Measurements from ENCODE around the gene LRRC8D.

The LRRC8D gene

GRCh38 chr1:89929467-89930063, 108.7 kb downstream of the LRRC8D start:
- POLR2A ChIA-PET (ENCODE audit: low non-redundant PET): no interaction called here
- CTCF ChIA-PET: interaction anchor here (0.7 kb wide), 1 partner anchor 86 kb away, joined by 3 read pairs; no protein-coding TSS in a partner anchor
- DNase-seq (ENCODE audit: low spot score): no peak
- no peak overlapping the region for H3K27ac ChIP-seq
- no peak for TF ChIP-seq CTCF (conservative IDR thresholded peaks at IDR 0.05; ENCODE audit: low read depth)

GRCh38 chr1:89930579-89930978, 109.7 kb downstream of the LRRC8D start:
- TF ChIP-seq CTCF (conservative IDR thresholded peaks at IDR 0.05; ENCODE audit: low read depth): no peak
- H3K27ac ChIP-seq: no peak overlapping the region
- DNase-seq (ENCODE audit: low spot score): no peak
- POLR2A ChIA-PET (ENCODE audit: low non-redundant PET): no interaction called here
- CTCF ChIA-PET: interaction anchor here (0.6 to 0.7 kb wide), 2 partner anchors 87 to 1236 kb away, joined by 3 read pairs; no protein-coding TSS in a partner anchor

GRCh38 chr1:89931964-89932363, 111.1 kb downstream of the LRRC8D start:
- no peak for DNase-seq (ENCODE audit: low spot score)
- TF ChIP-seq CTCF (conservative IDR thresholded peaks at IDR 0.05; ENCODE audit: low read depth): no peak
- H3K27ac ChIP-seq: no peak overlapping the region
- POLR2A ChIA-PET (ENCODE audit: low non-redundant PET): no interaction called here
- CTCF ChIA-PET: no interaction called here

GRCh38 chr1:89932598-89933364, 111.9 kb downstream of the LRRC8D start:
- no peak for TF ChIP-seq CTCF (conservative IDR thresholded peaks at IDR 0.05; ENCODE audit: low read depth)
- no peak overlapping the region for H3K27ac ChIP-seq
- no peak for DNase-seq (ENCODE audit: low spot score)
- ChIA-PET CTCF (no interaction called here), POLR2A (ENCODE audit: low non-redundant PET) (no interaction called here)

- ChIA-PET POLR2A (ENCODE audit: low non-redundant PET) (no interaction called here), CTCF (interaction anchor here (0.7 to 1.4 kb wide), 2 partner anchors 91 to 266 kb away, joined by 3 read pairs; no protein-coding TSS in a partner anchor)
- DNase-seq (ENCODE audit: low spot score): no peak
- no peak for TF ChIP-seq CTCF (conservative IDR thresholded peaks at IDR 0.05; ENCODE audit: low read depth)
- H3K27ac ChIP-seq: no peak overlapping the region
Measured at GRCh38 chr1:89934461-89934860, 113.6 kb downstream of the LRRC8D start.

GRCh38 chr1:89935235-89935634, 114.4 kb downstream of the LRRC8D start:
- no peak for DNase-seq (ENCODE audit: low spot score)
- ChIA-PET POLR2A (ENCODE audit: low non-redundant PET) (no interaction called here), CTCF (no interaction called here)
- TF ChIP-seq CTCF (conservative IDR thresholded peaks at IDR 0.05; ENCODE audit: low read depth): no peak
- H3K27ac ChIP-seq: no peak overlapping the region
